Smooth muscle cell (in vitro differentiated cells): Measurements from ENCODE around the gene PRSS1. TPM values are rescaled to one million over a fixed set of nuclear protein-coding genes. Genes with fewer than 3 reads are reported as not detected.

Experiments used
- DNase-seq: peaks from one replicate; lab custom pipeline; 2025; ENCODE audit not compliant: unreplicated experiment; lab: John Stamatoyannopoulos, UW
- H2AFZ ChIP-seq: fragments of 200-600 bp; sonication (generic); 2 replicates; pipeline ENCODE4 v1.6.0; 2016; ENCODE audit warnings: antibody characterized with exemption, low read depth, mild to moderate bottlenecking
- H3F3A ChIP-seq: fragments of 200-600 bp; sonication (generic); 2 replicates; pipeline ENCODE4 v1.6.0; 2017; ENCODE audit warnings: antibody characterized with exemption, low read depth
- H3K27ac ChIP-seq: fragments of 200-600 bp; sonication (generic); 2 replicates; pipeline ENCODE4 v1.5.1; 2016; ENCODE audit warnings: low read depth, mild to moderate bottlenecking
- H3K27me3 ChIP-seq: fragments of 200-600 bp; sonication (generic); 2 replicates; pipeline ENCODE4 v1.6.1; 2016; ENCODE audit warnings: low read depth, mild to moderate bottlenecking
- H3K36me3 ChIP-seq: fragments of 200-600 bp; sonication (generic); 2 replicates; pipeline ENCODE4 v1.5.1; 2016; ENCODE audit warnings: low read depth
- H3K4me1 ChIP-seq: fragments of 200-600 bp; sonication (generic); 2 replicates; pipeline ENCODE4 v1.5.1; 2016; ENCODE audit warnings: low read depth
- H3K4me2 ChIP-seq: fragments of 200-600 bp; sonication (generic); 2 replicates; pipeline ENCODE4 v1.6.0; 2016; ENCODE audit warnings: mild to moderate bottlenecking
- H3K4me3 ChIP-seq: fragments of 200-600 bp; sonication (generic); 2 replicates; pipeline ENCODE4 v1.5.1; 2016; ENCODE audit warnings: mild to moderate bottlenecking
- H3K79me2 ChIP-seq: fragments of 200-600 bp; sonication (generic); 2 replicates; pipeline ENCODE4 v1.6.0; 2016; ENCODE audit warnings: low read depth, mild to moderate bottlenecking
- H3K9ac ChIP-seq: fragments of 200-600 bp; sonication (generic); 2 replicates; pipeline ENCODE4 v1.6.0; 2016; ENCODE audit warnings: low read depth
- H3K9me3 ChIP-seq: fragments of 200-600 bp; sonication (generic); replicated peaks from 2 replicates; pipeline ENCODE4 v1.5.1; 2016; ENCODE audit warnings: low read depth
- H4K20me1 ChIP-seq: fragments of 200-600 bp; sonication (generic); 2 replicates; pipeline ENCODE4 v1.6.0; 2016; ENCODE audit warnings: low read depth
- CTCF ChIP-seq: fragments of 200-600 bp; sonication (generic); IDR thresholded peaks from 2 replicates; pipeline ENCODE4 v1.5.1; 2017; ENCODE audit warnings: borderline replicate concordance, mild to moderate bottlenecking, antibody characterized with exemption; ENCODE audit not compliant: insufficient read depth, poor library complexity, severe bottlenecking
- WGBS: methylation state at CpG from one replicate; pipeline ENCODE4 v1.1.7; 2016; ENCODE audit warnings: low lambda C conversion rate; 5-methylcytosine and 5-hydroxymethylcytosine counted together
- polyA plus RNA-seq: library from polyadenylated mRNA; unstranded; fragments of >200 nt; fragmentation: Nextera tagmentation; extraction: Ambion mirVana; gene quantifications from 2 replicates; pipeline ENCODE4 v1.2.1, GENCODE V29; 2016
- total RNA-seq: library from RNA; depleted of rRNA; stranded (reverse); fragments of >200 nt; gene quantifications from 2 replicates; pipeline ENCODE4 v1.2.3, GENCODE V29; 2014

The PRSS1 gene
- total and polyA plus RNA-seq, 2 experiments from 2014 or later: not detected

DNA sequence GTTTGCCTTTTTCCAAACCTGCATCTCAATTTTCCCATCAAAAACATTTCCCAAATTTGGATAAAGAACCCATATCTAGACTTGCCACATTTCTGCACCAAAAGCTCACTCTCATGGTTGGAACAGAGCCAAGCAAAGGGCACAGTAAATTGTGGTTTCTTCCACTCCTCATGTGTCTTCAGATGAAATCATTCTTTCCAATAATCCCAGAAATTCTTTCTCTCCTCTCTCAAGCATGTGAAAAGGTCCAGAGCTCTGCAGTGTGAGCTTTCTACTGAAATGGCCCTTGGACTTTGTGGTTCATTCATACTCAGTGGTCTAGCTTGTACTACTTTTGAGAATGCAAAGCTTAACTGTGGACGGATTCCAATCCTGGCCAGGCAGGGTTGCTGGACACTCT is 41.3 kb downstream of the PRSS1 start:
- no peaks in the 10 kb centered on the region for H3K4me1 ChIP-seq
- no peak overlapping the region for H3K4me2 ChIP-seq
- no peak for DNase-seq
- no peaks in the 10 kb centered on the region for H3K36me3 ChIP-seq
- H4K20me1 ChIP-seq: no peaks in the 10 kb centered on the region
- no peak overlapping the region for H3K9ac ChIP-seq
- no peak overlapping the region for H3K4me3 ChIP-seq
- no peaks in the 10 kb centered on the region for H3K9me3 ChIP-seq
- H2AFZ ChIP-seq: no peak overlapping the region
- 64% methylated on average over 1 of the region's 1 CpG for WGBS
- peaks cover 24% of the 10 kb centered on the region for H3K27me3 ChIP-seq
- H3K27ac ChIP-seq: no peak overlapping the region
- no peak for TF ChIP-seq CTCF
- H3K79me2 ChIP-seq: no peaks in the 10 kb centered on the region
- no peaks in the 10 kb centered on the region for H3F3A ChIP-seq

- H3K4me1 ChIP-seq: peaks cover 6% of the 10 kb centered on the region
- H3K27me3 ChIP-seq: peaks cover 34% of the 10 kb centered on the region
- no peak for DNase-seq
- 94% methylated on average over 7 of the region's 7 CpGs for WGBS
- no peak overlapping the region for H3K9ac ChIP-seq
- H3K36me3 ChIP-seq: no peaks in the 10 kb centered on the region
- H4K20me1 ChIP-seq: no peaks in the 10 kb centered on the region
- no peak overlapping the region for H3K4me2 ChIP-seq
- no peak overlapping the region for H3K27ac ChIP-seq
- H3K79me2 ChIP-seq: no peaks in the 10 kb centered on the region
- no peak overlapping the region for H3K4me3 ChIP-seq
- TF ChIP-seq CTCF: no peak
- H2AFZ ChIP-seq: no peak overlapping the region
- no peaks in the 10 kb centered on the region for H3K9me3 ChIP-seq
- H3F3A ChIP-seq: no peaks in the 10 kb centered on the region
Observed at GRCh38 chr7:142791502-142791901, 42.2 kb downstream of the PRSS1 start.

DNA sequence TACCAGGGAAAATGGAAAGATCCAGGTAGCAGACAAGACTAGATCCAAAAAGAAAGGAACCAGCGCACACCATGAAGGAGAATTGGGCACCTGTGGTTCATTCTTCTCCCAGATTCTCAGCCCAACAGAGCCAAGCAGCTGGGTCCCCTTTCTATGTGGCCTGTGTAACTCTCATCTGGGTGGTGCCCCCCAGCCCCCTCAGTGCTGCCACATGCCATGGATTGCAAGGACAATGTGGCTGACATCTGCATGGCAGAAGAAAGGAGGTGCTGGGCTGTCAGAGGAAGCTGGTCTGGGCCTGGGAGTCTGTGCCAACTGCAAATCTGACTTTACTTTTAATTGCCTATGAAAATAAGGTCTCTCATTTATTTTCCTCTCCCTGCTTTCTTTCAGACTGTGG is 42.9 kb downstream of the PRSS1 start:
- Histone ChIP-seq H3K4me2 (no peak overlapping the region), H3F3A (no peaks in the 10 kb centered on the region), H3K79me2 (no peaks in the 10 kb centered on the region), H3K27me3 (peaks cover 40% of the 10 kb centered on the region), H2AFZ (no peak overlapping the region), H3K36me3 (no peaks in the 10 kb centered on the region), H3K27ac (no peak overlapping the region), H3K9ac (no peak overlapping the region), H4K20me1 (no peaks in the 10 kb centered on the region), H3K4me3 (no peak overlapping the region), H3K9me3 (no peaks in the 10 kb centered on the region), H3K4me1 (peaks cover 9% of the 10 kb centered on the region)
- DNase-seq: no peak
- 93% methylated on average over 1 of the region's 1 CpG for WGBS
- TF ChIP-seq CTCF: no peak

- H3K36me3 ChIP-seq: no peaks in the 10 kb centered on the region
- 94% methylated on average over 2 of the region's 2 CpGs for WGBS
- H3K4me3 ChIP-seq: no peak overlapping the region
- DNase-seq: no peak
- no peak overlapping the region for H3K9ac ChIP-seq
- no peak for TF ChIP-seq CTCF
- no peaks in the 10 kb centered on the region for H3F3A ChIP-seq
- H3K27ac ChIP-seq: no peak overlapping the region
- H3K27me3 ChIP-seq: peaks cover 45% of the 10 kb centered on the region
- H3K79me2 ChIP-seq: no peaks in the 10 kb centered on the region
- no peak overlapping the region for H3K4me2 ChIP-seq
- H4K20me1 ChIP-seq: no peaks in the 10 kb centered on the region
- H2AFZ ChIP-seq: no peak overlapping the region
- H3K9me3 ChIP-seq: no peaks in the 10 kb centered on the region
- H3K4me1 ChIP-seq: peaks cover 9% of the 10 kb centered on the region
Observed at GRCh38 chr7:142792593-142792992, 43.3 kb downstream of the PRSS1 start.
